Activated CD4-positive, alpha-beta T cell treated with anti-CD3 and anti-CD28 coated beads for 4 hours (primary cell): Measurements from ENCODE around the gene GALNT18.

Experiments used
- DNase-seq, 2 donors: peaks; one replicate each; pipeline ENCODE4 v3.0.0-alpha.2; 2020

Gene GALNT18

DNA sequence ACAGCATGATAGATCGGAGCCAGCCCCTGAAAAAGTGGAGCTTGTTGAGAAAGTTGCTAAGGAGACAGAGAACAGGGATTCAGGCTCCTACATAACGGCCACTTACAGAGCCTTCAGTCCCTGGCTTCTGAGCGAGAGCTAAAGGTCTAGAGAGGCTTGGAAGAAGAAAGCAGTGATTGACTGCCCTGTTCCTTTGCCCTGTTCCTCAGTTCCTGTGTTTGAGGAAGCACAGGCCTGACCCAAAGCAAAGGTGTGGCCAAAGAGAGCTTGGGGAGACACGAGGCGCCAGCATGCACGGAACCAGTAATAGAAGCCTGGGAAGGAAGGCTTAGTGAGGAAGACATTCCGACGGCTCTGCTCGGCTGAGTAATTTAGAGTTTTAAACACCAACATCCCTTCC lies 194.7 kb downstream of the GALNT18 start:
- no peak for DNase-seq

- DNase-seq: no peak
Observed at GRCh38 chr11:11426226-11426952, 195.4 kb downstream of the GALNT18 start.

- no peak for DNase-seq
Observed at GRCh38 chr11:11425806-11426205, 196.0 kb downstream of the GALNT18 start.

- no peak for DNase-seq
Observed at GRCh38 chr11:11424688-11425087, 197.1 kb downstream of the GALNT18 start.

DNA sequence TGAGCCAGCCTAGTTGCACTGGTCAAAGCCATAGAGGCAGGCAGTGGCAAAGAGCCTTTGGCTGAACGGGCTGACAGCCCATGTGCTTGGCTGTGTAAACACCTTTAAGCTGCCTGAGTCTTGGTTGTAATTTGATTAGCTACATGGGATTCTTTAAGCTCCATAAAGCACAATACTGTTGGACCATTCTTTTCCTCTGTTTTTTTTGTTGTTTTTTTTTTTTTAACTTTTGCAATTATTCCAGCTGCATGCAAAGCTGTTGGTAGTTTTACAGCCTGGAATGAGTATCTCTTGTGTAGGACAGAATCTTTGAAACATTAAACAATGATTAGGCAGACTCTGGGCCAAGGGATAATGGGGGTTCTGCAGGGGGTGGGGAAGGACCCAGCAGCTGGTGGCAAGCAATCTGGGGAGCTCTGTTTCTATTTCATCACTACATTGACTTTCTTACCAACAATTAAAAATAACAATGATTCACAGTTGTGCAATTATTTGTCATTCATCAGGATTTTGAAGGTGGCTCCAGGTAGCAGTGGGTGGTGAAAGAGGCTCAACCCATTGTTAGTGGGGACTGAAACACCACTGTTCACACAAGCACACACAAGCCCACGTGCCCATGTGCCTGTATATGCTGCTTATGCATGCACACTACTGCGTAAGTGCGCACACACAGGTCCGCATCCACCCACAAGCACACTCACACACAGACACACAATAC lies 199.2 kb downstream of the GALNT18 start:
- no peak for DNase-seq

DNA sequence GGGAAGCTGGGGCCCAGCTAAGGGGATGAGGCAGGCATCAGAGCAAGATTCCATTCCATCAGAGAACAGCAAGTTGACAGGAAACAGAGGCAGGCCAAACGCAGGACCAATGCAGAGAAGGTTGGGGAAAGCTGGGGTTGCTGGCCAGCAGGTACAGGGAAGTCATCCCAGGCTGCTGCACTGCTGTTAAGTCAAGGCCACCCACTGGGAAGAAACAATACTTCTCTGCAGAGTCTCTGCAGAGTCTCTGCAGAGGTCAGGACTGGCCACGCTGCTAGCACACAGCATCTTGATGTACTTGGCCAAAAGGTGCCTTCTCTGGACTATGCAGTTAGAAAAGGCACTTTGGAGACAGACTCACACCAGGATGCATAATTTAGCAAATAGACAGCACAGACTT lies 200.3 kb downstream of the GALNT18 start:
- DNase-seq: no peak

- DNase-seq: no peak
Observed at GRCh38 chr11:11420899-11421285, 200.9 kb downstream of the GALNT18 start.

- no peak for DNase-seq
Observed at GRCh38 chr11:11420191-11420898, 201.5 kb downstream of the GALNT18 start.

- DNase-seq: no peak
Observed at GRCh38 chr11:11419747-11420146, 202.1 kb downstream of the GALNT18 start.

- DNase-seq: no peak
Observed at GRCh38 chr11:11416917-11417316, 204.9 kb downstream of the GALNT18 start.

GRCh38 chr11:11416502-11416901 lies 205.3 kb downstream of the GALNT18 start:
- DNase-seq: no peak

GRCh38 chr11:11415901-11416300 lies 205.9 kb downstream of the GALNT18 start:
- DNase-seq: no peak

GRCh38 chr11:11414996-11415395 lies 206.8 kb downstream of the GALNT18 start:
- no peak for DNase-seq

- DNase-seq: no peak
Observed at GRCh38 chr11:11413776-11414175, 208.0 kb downstream of the GALNT18 start.

DNA sequence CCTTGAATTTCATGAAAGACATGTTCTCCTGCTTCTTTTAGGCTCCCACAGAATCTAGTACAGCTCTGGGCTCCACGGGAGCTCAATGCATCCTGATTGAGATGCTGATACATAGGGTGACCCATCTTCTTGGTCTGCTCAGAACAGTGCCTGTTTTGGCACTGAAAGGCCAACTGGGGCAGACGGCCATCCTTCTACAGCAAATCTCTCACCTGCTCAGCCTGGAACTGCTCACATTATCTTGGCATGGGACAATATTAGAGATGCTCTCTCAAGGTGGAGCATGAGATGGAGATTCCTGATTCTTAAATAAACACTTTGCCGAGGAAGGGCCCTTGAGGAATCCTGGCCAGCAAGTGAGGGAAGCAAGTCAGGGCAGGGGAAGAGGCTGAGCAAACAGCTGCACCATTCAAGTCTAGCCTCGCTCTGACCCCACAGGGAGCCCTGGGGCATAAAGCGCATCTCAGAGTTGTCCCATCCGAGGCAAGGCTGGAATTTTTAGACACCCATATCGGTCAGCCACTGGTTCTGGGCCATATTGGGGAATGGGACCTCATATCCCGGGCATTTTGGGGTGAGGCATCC lies 210.3 kb downstream of the GALNT18 start:
- no peak for DNase-seq

DNA sequence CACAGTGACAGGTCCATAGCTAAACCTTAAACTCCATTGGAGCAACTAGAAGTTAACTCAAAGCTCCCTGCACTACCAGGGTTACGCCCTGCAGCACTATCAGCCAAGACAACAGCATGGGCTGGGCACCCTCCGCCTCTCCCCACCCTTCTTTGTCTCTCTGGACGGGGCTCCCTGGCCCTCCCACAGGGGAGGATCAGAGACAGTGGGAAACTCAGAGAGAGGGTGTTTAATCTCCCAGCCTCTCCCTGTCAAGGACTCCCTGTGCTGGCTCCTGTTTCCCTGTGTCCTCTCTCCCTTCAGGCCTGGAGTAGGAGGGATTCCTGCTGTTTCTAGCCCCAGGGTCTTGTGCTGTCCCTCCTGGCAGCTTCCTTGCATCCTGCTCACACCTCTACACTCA lies 211.9 kb downstream of the GALNT18 start:
- no peak for DNase-seq

GRCh38 chr11:11409224-11409623 lies 212.6 kb downstream of the GALNT18 start:
- no peak for DNase-seq

- DNase-seq: no peak
Observed at GRCh38 chr11:11408436-11409221, 213.2 kb downstream of the GALNT18 start.

DNA sequence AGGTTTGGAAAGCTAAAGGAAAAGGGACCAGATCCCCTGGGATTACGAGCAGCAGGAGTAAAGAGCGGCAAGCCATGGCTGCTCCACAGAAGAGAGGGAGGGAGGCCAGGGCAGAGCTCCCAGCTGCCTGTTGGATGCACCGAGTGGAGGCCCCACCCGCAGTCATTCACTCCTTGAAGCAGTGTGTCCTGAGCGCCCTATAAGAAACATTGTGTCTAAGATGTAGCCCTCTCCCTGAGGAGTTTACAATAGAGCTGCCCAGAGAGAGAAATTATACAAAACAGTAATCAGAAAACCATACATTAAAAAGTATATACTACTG lies 214.1 kb downstream of the GALNT18 start:
- no peak for DNase-seq

DNA sequence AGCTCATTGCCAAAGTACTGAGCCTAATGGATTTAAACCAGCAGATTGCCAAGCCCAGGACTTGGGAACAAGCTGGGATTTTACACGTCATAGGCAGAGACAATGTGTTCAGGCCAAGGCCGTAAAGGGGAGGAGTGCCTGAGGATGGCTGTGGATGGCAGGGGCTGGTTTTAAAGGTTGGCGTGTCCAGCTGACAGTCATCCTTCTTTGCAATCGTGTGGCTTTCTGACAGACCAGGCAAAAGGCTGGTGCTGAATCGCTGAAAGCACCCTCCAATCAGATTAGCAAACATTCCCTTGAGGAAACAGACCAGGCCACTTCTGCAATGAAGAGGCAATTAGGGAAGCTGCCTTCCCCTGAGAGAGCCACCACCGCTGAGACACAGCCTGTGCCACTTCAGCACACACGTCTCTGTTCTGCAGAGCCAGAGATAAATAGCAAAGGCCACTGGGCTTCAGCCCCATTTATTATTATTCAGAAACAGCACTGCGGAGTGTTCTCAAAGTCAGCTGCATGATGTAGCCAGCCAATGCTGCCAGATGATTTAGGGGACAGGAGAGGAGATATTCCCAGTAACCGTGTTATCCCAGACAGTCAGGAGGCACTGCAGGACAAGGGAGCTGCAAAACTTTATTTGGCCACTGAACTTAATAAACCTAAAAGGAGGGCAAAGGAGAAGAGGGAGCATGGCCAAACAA lies 214.6 kb downstream of the GALNT18 start:
- DNase-seq: no peak

DNA sequence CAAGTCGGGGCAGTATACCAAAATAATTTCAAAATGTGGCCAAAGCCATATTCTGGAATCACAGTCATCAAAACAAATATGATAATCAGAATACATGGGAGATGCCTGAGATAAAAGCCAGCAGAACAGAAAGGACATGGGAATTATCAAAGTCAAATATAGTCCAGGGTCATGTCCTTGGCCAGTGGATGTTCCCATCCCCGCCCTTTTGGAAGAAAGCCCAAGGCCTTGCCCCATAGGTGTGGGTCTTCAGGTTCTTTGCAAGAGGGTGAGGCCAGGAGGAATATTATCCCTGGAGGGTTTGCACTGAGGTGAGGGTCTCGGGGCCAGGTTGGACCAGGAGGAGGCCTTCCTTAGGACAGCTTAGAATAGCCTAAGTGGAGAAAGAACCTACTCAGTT lies 215.2 kb downstream of the GALNT18 start:
- no peak for DNase-seq
